B cell (primary cell): ENCODE data around the gene UCP2. TPM values are rescaled to one million over a fixed set of nuclear protein-coding genes. Genes with fewer than 3 reads are reported as not detected.

Experiments
- ATAC-seq: fragments of 200-7000 bp; cut with Tn5 transposase; one replicate; pipeline ENCODE4 v1.10.0; 2021; ENCODE audit warnings: low read depth, mild to moderate bottlenecking, moderate number of reproducible peaks, moderate library complexity
- CTCF ChIA-PET: fragments of 350-600 bp; sonication (Branson Sonifier 250); formaldehyde crosslinking; loops from one replicate; lab custom pipeline; 2021; ENCODE audit warnings: antibody characterized with exemption, inconsistent platforms; lab: Charles Lee
- POLR2A ChIA-PET: fragments of 350-600 bp; sonication (Branson Sonifier 250); formaldehyde crosslinking; loops from one replicate; lab custom pipeline; 2021; ENCODE audit warnings: antibody characterized with exemption; lab: Charles Lee
- DNase-seq: peaks from one replicate; pipeline ENCODE4 v3.0.0; 2013
- H2AFZ ChIP-seq: 2 replicates; pipeline ENCODE4 v1.6.1; 2012; ENCODE audit warnings: mild to moderate bottlenecking, low read depth, low read length; ENCODE audit not compliant: insufficient read depth, poor library complexity, severe bottlenecking
- H3K27ac ChIP-seq, 2 donors: 1 replicate in 1 of 2; 2 replicates in 1 of 2; pipeline ENCODE4 v1.5.1; 2012 to 2013; ENCODE audit warnings: low read length in 2 of 2, mild to moderate bottlenecking in 2 of 2, moderate library complexity in 1 of 2
- H3K27me3 ChIP-seq, 4 experiments: fragments of 200-600 bp in 1 of 4; sonication (generic) in 1 of 4; replicated peaks in 1 of 4; 1 replicate in 2 of 4; 2 replicates in 2 of 4; pipeline versions ENCODE4 v1.6.1 to v1.7.0; 2013 to 2016; ENCODE audit warnings: low read length in 3 of 4, mild to moderate bottlenecking in 2 of 4, mixed read lengths in 1 of 4, moderate library complexity in 1 of 4; ENCODE audit not compliant: insufficient read depth in 4 of 4, control insufficient read depth in 3 of 4; ENCODE audit errors: control extremely low read depth in 1 of 4
- H3K36me3 ChIP-seq, 2 experiments: replicated peaks in 1 of 2; 1 replicate in 1 of 2; 2 replicates in 1 of 2; pipeline versions ENCODE4 v1.6.1 to v1.7.1; 2013; ENCODE audit warnings: low read length in 1 of 2; ENCODE audit not compliant: insufficient read depth in 2 of 2, control insufficient read depth in 1 of 2; ENCODE audit errors: control extremely low read depth in 1 of 2, extremely low read depth in 1 of 2
- H3K4me1 ChIP-seq, 2 donors: fragments of 200-600 bp in 1 of 2; sonication (generic) in 1 of 2; 1 replicate in 1 of 2; 2 replicates in 1 of 2; pipeline versions ENCODE4 v1.5.1 to v1.6.1; 2013 to 2017; ENCODE audit warnings: low read length in 2 of 2; ENCODE audit not compliant: control insufficient read depth in 2 of 2, insufficient read depth in 2 of 2
- H3K4me2 ChIP-seq: replicated peaks from 2 replicates; pipeline ENCODE3; 2012; ENCODE audit warnings: mild to moderate bottlenecking, low read depth, low read length; ENCODE audit not compliant: poor library complexity, severe bottlenecking
- H3K4me3 ChIP-seq, 5 experiments: fragments of 200-600 bp in 1 of 5; sonication (generic) in 1 of 5; 1 replicate in 3 of 5; 2 replicates in 2 of 5; pipeline versions ENCODE4 v1.5.1 to v1.7.0; 2011 to 2016; ENCODE audit warnings: low read length in 4 of 5, mild to moderate bottlenecking in 4 of 5, low read depth in 2 of 5, control low read depth in 1 of 5, moderate library complexity in 1 of 5; ENCODE audit not compliant: insufficient read depth in 1 of 5; ENCODE audit errors: control extremely low read depth in 1 of 5, extremely low read depth in 1 of 5
- H3K79me2 ChIP-seq: fragments of 200-600 bp; sonication (generic); one replicate; pipeline ENCODE4 v1.6.0; 2016; ENCODE audit warnings: low read length; ENCODE audit not compliant: control insufficient read depth, insufficient read depth
- H3K9ac ChIP-seq: fragments of 200-600 bp; sonication (generic); 2 replicates; pipeline ENCODE4 v1.6.1; 2017; ENCODE audit warnings: mild to moderate bottlenecking, low read length, moderate library complexity
- H3K9me3 ChIP-seq, 3 donors: one replicate each; pipeline versions ENCODE4 v1.6.1 to v1.7.1; 2013; ENCODE audit warnings: low read length in 2 of 3; ENCODE audit not compliant: control insufficient read depth in 2 of 3, insufficient read depth in 1 of 3; ENCODE audit errors: control extremely low read depth in 1 of 3
- H4K20me1 ChIP-seq: 2 replicates; pipeline ENCODE4 v1.6.0; 2012; ENCODE audit warnings: mild to moderate bottlenecking, low read length; ENCODE audit not compliant: insufficient read depth, control insufficient read depth, poor library complexity, severe bottlenecking
- H3K27ac Mint-ChIP-seq: one replicate; pipeline ENCODE4 v1.8.0; 2021; ENCODE audit warnings: mixed read lengths
- H3K27me3 Mint-ChIP-seq: one replicate; pipeline ENCODE4 v1.8.0; 2021; ENCODE audit warnings: mixed read lengths
- H3K4me1 Mint-ChIP-seq: one replicate; pipeline ENCODE4 v1.8.0; 2021; ENCODE audit warnings: mixed read lengths
- H3K4me3 Mint-ChIP-seq: one replicate; pipeline ENCODE4 v1.8.0; 2021; ENCODE audit warnings: mixed read lengths
- H3K9me3 Mint-ChIP-seq: one replicate; pipeline ENCODE4 v1.8.0; 2022; ENCODE audit warnings: mixed read lengths; ENCODE audit not compliant: insufficient read depth
- CTCF ChIP-seq: fragments of 200-600 bp; IDR thresholded peaks from one replicate; pipeline ENCODE4 v1.8.0; 2022; ENCODE audit warnings: antibody characterized with exemption, mild to moderate bottlenecking
- EZH2 ChIP-seq: IDR thresholded peaks from 2 replicates; pipeline ENCODE4 v1.6.1; 2012; ENCODE audit warnings: borderline replicate concordance, low read depth, mild to moderate bottlenecking, moderate library complexity, low read length; ENCODE audit not compliant: insufficient read depth, poor library complexity, severe bottlenecking
- WGBS: methylation state at CpG from one replicate; pipeline ENCODE4 v1.1.5; 2013; ENCODE audit warnings: missing lambda C conversion rate; ENCODE audit not compliant: insufficient coverage; 5-methylcytosine and 5-hydroxymethylcytosine counted together
- intact Hi-C: fragments of 100-400 bp; cut with micrococcal nuclease; formaldehyde crosslinking; loops from one replicate; pipeline ENCODE4 v1.10.0; 2022
- polyA plus RNA-seq: library from polyadenylated mRNA; depleted of rRNA; stranded (reverse); fragments of >200 nt; gene quantifications from 2 replicates; pipeline ENCODE4 v1.2.3, GENCODE V29; 2012
- total RNA-seq, 2 donors: library from RNA; stranded (reverse); fragments of 120-200 nt in 1 of 2; gene quantifications; 1 replicate in 1 of 2; 2 replicates in 1 of 2; pipeline versions ENCODE4 v1.2.3 to v1.2.4, GENCODE V29; 2013 to 2022

Gene UCP2
- total and polyA plus RNA-seq, 2 donors (not counting 1 experiment from before 2014, with no cell fraction given), result 613 to 697 TPM

DNA sequence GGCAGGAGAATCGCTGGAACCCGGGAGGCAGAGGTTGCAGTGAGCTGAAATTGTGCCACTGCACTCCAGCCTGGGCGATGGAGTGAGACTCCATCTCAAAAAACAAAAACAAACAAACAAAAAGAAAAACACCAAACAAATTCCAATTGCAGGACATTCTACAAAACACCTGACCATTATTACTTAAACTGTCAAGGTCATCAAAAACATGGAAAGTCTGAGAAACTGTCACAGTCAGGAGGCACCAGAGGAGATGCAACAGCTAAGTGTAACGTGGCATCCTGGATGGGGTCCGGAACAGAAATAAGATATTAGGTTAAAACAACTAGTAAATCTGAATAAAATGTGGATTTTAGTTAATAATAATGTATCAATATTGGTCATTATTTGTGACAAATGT is 32.7 kb downstream of the UCP2 start:
- no peak overlapping the region for H2AFZ ChIP-seq
- H3K4me2 ChIP-seq, result no peak overlapping the region
- H3K79me2 ChIP-seq, result no peaks in the 10 kb centered on the region
- DNase-seq, result no peak
- ATAC-seq, result no peak
- TF ChIP-seq CTCF, result no peak
- TF ChIP-seq EZH2, result no peak
- CTCF ChIA-PET, result no interaction called here
- no peak overlapping the region for H3K4me3 ChIP-seq
- WGBS, result 100% methylated on average over 3 of the region's 5 CpGs
- Mint-ChIP-seq H3K27ac (no peak overlapping the region), H3K4me1 (no peaks in the 10 kb centered on the region), H3K4me3 (no peak overlapping the region), H3K27me3 (no peaks in the 10 kb centered on the region), H3K9me3 (no peaks in the 10 kb centered on the region)
- no peak overlapping the region for H3K9ac ChIP-seq
- no peaks in the 10 kb centered on the region for H3K36me3 ChIP-seq
- no peaks in the 10 kb centered on the region for H4K20me1 ChIP-seq
- intact Hi-C loops, result no loop called here
- no peaks in the 10 kb centered on the region for H3K4me1 ChIP-seq
- no peaks in the 10 kb centered on the region for H3K9me3 ChIP-seq
- POLR2A ChIA-PET, result no interaction called here
- H3K27ac ChIP-seq, result no peak overlapping the region
- H3K27me3 ChIP-seq, result no peaks in the 10 kb centered on the region

DNA sequence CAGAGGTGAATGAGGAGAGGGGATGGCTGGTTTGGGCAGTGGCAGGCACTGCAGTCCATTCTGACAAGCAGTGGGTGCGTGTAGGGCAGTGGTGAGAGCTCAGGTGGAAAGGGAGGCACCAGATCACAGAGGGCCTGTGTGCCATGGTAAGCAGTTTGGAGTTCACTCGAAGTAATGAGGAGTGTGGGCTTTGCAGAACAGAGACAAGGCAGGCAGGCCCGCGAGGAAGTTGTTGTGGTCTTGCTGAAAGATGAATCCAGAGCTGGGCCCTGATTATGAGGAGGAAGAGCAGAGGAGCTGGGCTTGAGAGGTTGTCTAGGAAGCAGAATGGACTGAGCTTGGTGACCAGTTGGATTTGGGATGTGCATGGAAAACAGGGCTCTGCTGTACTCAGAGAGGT is 33.4 kb downstream of the UCP2 start:
- Mint-ChIP-seq H3K4me3 (no peak overlapping the region), H3K27ac (no peak overlapping the region), H3K9me3 (no peaks in the 10 kb centered on the region), H3K4me1 (no peaks in the 10 kb centered on the region), H3K27me3 (no peaks in the 10 kb centered on the region)
- H3K36me3 ChIP-seq, result no peaks in the 10 kb centered on the region
- no peak for ATAC-seq
- no peak overlapping the region for H3K9ac ChIP-seq
- no peak for TF ChIP-seq EZH2
- no peak for TF ChIP-seq CTCF
- H3K27me3 ChIP-seq, result no peaks in the 10 kb centered on the region
- ChIA-PET CTCF (interaction anchor here (0.5 kb wide), 1 partner anchor 105 kb away, joined by 3 read pairs; no protein-coding TSS in a partner anchor), POLR2A (no interaction called here)
- no peak for DNase-seq
- H2AFZ ChIP-seq, result no peak overlapping the region
- no peaks in the 10 kb centered on the region for H3K79me2 ChIP-seq
- H3K27ac ChIP-seq, result no peak overlapping the region
- H3K4me2 ChIP-seq, result no peak overlapping the region
- no peaks in the 10 kb centered on the region for H4K20me1 ChIP-seq
- H3K4me3 ChIP-seq, result no peak overlapping the region
- intact Hi-C loops, result no loop called here
- WGBS, result 51% methylated on average over 4 of the region's 4 CpGs
- H3K4me1 ChIP-seq, result no peaks in the 10 kb centered on the region
- H3K9me3 ChIP-seq, result no peaks in the 10 kb centered on the region
